ENCODE measurements around the gene CIDEA.

GRCh38 chr18:12315490-12315889 lies 61.3 kb downstream of the CIDEA start:
- TF ChIP-seq CTCF (IDR thresholded peaks at IDR 0.05) (no peak), POLR2A (IDR thresholded peaks at IDR 0.05) (no peak)

All from testis (tissue), 2 donors.